ENCODE results near the gene NSFL1C. TPM values are rescaled to one million over a fixed set of nuclear protein-coding genes. Genes with fewer than 3 reads are reported as not detected.

Gene NSFL1C
- total RNA-seq, 1 experiment from 2014 or later = 151 TPM

GRCh38 chr20:1449370-1449769, 17.3 kb downstream of the NSFL1C start:
- in situ Hi-C loops (cut with HindIII; ENCODE audit: low pct_unique_long_range_greater_than_20kb, low sequenced_read_pairs) = no loop called here
- TF ChIP-seq SIN3A (IDR thresholded peaks at IDR 0.05; ENCODE audit: borderline replicate concordance, insufficient read depth, low read depth, low read length) (no peak), REST (IDR thresholded peaks at IDR 0.05; ENCODE audit: insufficient read depth in 1 of 2, low read depth in 2 of 2, low read length in 1 of 2) (no peak), CTCF (IDR thresholded peaks at IDR 0.05) (no peak), POLR2AphosphoS5 (IDR thresholded peaks at IDR 0.05; ENCODE audit: low read depth, low read length) (no peak), TCF7L2 (IDR thresholded peaks at IDR 0.05; ENCODE audit: low read depth, low read length) (no peak)
- intact Hi-C loops (cut with micrococcal nuclease; ENCODE audit: unreplicated experiment) = no loop called here
- ChIA-PET POLR2A (no interaction called here), CTCF (no interaction called here)
- no peaks in the 10 kb centered on the region for H3K4me1 ChIP-seq (ENCODE audit: control insufficient read depth, insufficient read depth, low read length)
- no TSS peak for BruUV-seq (replicated peaks)
- no peaks in the 10 kb centered on the region for H3K9me3 ChIP-seq (ENCODE audit: control insufficient read depth, insufficient read depth, low read depth, low read length)
- H3K27me3 ChIP-seq (ENCODE audit: control insufficient read depth, insufficient read depth, low read length) = no peaks in the 10 kb centered on the region
- no peak overlapping the region for H3K4me3 ChIP-seq (ENCODE audit: low read depth in 2 of 2, low read length in 2 of 2)
- ATAC-seq = no peak
- no peak overlapping the region for H3K27ac ChIP-seq (ENCODE audit: low read length)
- H3K36me3 ChIP-seq (ENCODE audit: control insufficient read depth, insufficient read depth, low read length) = peaks cover 56% of the 10 kb centered on the region
- DNase-seq (ENCODE audit: low read depth, low spot score) = no peak

- no peak overlapping the region for H3K4me3 ChIP-seq (ENCODE audit: low read depth in 2 of 2, low read length in 2 of 2)
- ChIA-PET CTCF (interaction anchor here (0.9 kb wide), 1 partner anchor 56 kb away, joined by 6 read pairs; no protein-coding TSS in a partner anchor), POLR2A (no interaction called here)
- H3K9me3 ChIP-seq (ENCODE audit: control insufficient read depth, insufficient read depth, low read depth, low read length) = no peaks in the 10 kb centered on the region
- no peaks in the 10 kb centered on the region for H3K4me1 ChIP-seq (ENCODE audit: control insufficient read depth, insufficient read depth, low read length)
- peaks cover 52% of the 10 kb centered on the region for H3K36me3 ChIP-seq (ENCODE audit: control insufficient read depth, insufficient read depth, low read length)
- BruUV-seq (replicated peaks) = no TSS peak
- DNase-seq (ENCODE audit: low read depth, low spot score) (no peak), ATAC-seq (no peak)
- in situ Hi-C loops (cut with HindIII; ENCODE audit: low pct_unique_long_range_greater_than_20kb, low sequenced_read_pairs) = no loop called here
- no peak overlapping the region for H3K27ac ChIP-seq (ENCODE audit: low read length)
- no peaks in the 10 kb centered on the region for H3K27me3 ChIP-seq (ENCODE audit: control insufficient read depth, insufficient read depth, low read length)
- no peak for TF ChIP-seq POLR2AphosphoS5 (IDR thresholded peaks at IDR 0.05; ENCODE audit: low read depth, low read length)
- TF ChIP-seq SIN3A (IDR thresholded peaks at IDR 0.05; ENCODE audit: borderline replicate concordance, insufficient read depth, low read depth, low read length) = no peak
- TF ChIP-seq REST (IDR thresholded peaks at IDR 0.05; ENCODE audit: insufficient read depth in 1 of 2, low read depth in 2 of 2, low read length in 1 of 2) = no peak
- TF ChIP-seq TCF7L2 (IDR thresholded peaks at IDR 0.05; ENCODE audit: low read depth, low read length) = no peak
- TF ChIP-seq CTCF (IDR thresholded peaks at IDR 0.05) = no peak
- intact Hi-C loops (cut with micrococcal nuclease; ENCODE audit: unreplicated experiment) = no loop called here
Measured at GRCh38 chr20:1448081-1448620, 18.5 kb downstream of the NSFL1C start.

All from Panc1 (cell line).